GM19468 (cell line): Measurements from ENCODE around the gene SH3TC1.

Source experiments
- ATAC-seq: cut with Tn5 transposase; IDR thresholded peaks from one replicate; pipeline ENCODE4 v1.9.1; 2021; ENCODE audit warnings: mild to moderate bottlenecking, moderate library complexity, moderate number of reproducible peaks; ENCODE audit not compliant: unreplicated experiment; ENCODE audit errors: extremely low read depth

The SH3TC1 gene

DNA sequence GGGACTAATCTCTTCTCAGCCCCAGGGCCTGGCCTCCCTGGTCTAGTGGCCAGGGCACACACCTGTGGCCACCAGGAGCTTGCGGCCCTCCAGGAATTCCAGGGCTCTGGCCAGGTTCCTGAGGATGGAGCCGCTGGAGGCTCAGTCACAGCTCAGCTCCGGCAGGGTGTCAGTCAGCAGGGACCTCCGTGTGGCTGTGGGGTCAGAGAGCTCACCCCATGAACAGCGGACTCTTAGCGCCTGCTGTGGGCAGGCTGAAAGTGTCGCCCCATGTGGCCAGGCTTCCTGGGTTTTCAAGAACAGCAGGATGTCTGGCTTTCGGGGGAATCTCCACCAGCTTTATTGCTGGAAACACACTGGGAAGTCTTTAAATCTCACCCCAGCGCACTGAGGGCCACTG is 19.3 kb upstream of the SH3TC1 start:
- no peak for ATAC-seq

DNA sequence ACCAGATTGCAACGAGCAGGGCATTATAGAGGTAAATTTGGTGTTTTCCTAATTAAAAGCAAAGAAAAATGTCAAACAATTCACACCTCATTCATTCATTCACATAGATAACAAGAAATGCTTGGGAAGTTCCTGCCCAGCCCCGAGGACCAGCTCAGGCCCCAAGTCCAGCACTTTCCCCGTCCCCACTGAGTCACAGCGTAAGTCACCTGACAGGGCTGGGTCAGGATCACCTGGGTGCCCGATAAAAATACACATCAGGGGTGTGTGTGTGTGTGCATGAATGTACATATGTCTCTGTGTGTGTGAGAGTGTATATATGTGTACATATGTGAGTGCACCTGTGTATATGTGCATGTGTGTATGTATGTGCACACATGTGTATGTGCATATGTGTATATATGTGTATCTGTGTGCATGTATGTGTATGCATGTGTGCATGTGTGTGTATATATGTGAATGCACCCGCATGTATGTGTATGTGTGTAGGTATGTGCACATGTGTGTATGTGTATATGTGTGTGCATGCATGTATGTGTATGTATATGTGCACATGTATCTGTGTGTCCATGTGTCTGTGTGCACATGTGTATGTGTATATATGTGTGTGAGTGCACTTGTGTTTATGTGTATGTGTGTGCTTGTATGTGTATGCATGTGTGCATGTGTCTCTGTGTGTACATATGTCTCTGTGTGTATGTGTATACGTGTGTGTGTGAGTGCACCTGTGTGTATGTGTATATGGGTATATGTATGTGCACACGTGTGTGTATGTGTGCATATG is 18.6 kb upstream of the SH3TC1 start:
- no peak for ATAC-seq

DNA sequence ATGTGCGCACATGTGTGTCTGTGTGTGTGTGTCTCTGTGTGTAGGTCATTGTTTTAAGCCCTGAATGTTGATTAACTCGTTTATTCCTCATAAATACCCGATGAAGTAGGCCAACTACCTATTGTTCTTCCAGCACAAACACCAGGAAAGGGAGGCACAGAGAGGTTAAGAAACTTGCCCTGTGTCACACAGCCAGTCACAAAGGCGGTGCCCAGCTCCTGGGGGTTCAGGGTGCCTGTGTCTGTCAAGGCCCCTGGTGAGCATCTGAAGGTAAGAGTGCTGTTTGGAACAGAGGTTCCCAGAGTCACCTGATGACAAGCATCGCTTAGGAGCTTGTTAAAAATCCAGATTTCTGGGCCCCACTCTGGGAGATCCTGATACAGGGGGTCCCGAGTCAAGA is 18.0 kb upstream of the SH3TC1 start:
- ATAC-seq = no peak

DNA sequence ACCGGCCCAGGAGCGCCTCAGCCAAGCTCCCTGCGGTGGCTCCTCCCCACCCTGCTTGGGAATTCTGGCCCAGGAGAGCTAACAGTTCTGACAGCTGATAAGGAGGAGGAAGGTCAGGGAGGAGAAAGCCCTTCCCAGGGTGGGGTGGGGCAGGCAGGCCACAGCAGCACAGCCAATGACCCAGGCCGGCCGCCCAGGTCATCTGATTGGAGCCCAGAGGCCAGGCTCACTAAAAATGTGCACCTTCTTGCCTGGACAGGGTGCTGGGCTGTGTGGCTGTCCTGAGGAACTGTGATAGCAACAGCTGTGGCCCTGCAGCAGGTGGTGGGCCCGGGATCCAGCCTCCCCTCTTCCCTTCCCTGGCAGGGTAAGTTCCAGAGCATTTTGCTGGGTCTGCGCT is 17.2 kb upstream of the SH3TC1 start:
- no peak for ATAC-seq

DNA sequence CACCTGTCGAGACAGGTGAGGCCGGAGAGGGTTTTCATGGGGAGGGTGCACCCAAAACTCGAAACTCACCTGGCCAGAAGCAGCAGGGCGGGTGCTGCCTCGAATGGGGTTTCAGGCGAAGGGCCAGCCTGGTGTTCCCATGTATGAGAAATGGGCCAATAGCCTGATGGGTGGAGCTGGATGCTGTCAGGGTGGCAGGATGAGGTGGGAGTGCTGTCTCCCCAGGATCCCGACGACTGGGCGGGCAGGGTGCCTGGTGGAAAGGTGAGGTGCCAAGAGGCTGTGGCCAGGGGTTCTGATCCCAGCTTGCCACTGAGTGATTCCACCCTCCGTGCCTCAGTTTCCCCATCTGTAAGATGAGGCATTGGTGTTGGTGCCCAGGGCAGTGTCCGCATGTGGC is 16.8 kb upstream of the SH3TC1 start:
- ATAC-seq = no peak

DNA sequence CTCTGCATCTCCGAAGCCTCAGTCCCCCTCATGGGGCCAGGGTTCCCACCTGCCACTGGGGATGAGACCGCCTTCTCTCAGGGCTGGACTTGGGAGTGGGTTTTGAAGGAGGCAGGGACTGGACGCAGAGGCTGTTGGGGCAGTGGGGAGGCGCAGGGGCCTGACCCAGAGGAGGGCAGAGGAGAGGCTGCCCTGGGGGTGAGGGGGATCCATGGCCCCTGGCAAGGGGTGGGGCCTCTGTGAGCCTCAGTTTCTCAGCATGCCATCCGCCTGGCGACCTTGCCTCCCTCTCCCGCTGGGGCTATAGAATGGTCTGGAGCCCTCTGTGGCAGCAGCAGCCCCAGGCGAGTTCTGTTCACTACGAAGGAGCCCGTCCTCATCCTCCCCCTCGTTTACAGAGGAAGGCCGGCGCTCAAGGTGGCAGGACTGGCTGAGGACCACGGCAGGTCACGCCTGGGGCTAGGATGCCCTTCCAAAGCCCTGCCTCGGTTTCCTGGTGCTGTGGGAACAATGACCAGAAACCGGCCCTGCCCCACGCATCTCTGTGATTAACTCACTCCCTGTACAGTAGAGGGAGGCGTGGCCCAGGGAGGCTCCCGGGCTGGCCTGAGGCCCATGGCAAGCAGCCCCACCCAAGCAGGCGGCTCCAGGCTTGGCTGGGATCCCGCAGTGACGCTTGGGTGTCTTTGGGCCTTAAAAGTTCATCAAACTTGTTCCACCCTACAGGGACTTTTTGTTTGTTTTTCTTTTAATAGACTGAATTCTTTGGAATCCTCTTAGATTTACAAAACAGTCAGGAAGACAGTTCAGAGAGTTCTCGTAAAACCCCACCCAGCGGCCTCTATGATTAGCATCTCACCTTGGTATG is 16.0 kb upstream of the SH3TC1 start:
- ATAC-seq = no peak

DNA sequence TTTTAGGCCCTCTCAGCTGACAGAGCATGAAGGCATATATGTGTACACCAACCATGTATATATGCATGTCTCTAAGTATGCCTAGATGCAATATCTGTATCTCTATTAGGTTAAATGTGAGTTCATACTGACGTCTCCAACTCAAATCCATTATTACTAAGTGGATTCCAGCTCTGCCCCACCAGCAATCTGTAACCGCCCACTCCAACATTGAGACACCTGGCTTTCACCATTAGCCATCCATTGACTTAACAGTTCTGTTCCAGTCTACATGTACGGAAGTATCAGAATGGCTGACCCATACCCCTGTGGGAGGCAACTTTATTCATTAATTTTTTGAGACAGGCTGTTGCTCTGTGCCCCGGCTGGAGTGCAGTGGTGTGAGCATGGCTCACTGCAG is 15.0 kb upstream of the SH3TC1 start:
- ATAC-seq = no peak

DNA sequence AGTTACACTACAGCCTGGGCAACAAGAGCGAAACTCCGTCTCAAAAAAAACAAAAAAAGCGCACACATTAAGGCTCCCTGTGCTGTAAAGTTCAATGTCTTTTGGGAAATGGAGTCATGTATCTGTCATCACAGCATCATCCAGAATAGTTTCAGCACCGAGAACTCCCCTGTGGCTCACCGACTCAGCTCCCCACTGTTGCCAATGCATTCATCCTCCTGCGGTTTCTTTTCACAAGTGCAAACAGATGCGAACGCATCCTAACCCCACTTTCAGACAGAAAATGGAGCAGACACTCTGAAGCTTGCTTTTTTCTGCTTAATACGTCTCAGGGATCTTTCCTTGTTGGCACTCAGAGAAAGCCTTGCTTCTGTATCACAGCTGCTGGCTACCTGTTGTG is 13.8 kb upstream of the SH3TC1 start:
- ATAC-seq = no peak

DNA sequence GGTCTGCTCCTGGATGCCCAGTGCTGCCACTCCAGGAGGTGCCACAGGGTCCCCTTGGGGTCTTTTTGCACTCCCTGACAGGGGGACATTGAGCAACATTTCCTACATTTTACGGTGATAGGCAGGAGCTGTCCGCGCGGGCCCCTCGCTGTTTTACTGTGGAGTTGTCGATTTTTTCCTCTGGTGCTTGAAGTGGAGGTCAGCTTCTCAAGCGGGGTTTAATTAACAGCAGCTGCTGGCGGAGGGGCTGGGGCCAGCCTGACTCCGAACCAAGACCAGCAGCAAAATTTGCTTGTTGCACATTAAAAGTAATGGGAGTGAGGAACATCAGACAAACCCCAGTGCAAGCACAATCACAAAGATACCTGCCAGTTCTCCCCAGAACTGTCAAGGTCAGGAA is 13.2 kb upstream of the SH3TC1 start:
- ATAC-seq = no peak

DNA sequence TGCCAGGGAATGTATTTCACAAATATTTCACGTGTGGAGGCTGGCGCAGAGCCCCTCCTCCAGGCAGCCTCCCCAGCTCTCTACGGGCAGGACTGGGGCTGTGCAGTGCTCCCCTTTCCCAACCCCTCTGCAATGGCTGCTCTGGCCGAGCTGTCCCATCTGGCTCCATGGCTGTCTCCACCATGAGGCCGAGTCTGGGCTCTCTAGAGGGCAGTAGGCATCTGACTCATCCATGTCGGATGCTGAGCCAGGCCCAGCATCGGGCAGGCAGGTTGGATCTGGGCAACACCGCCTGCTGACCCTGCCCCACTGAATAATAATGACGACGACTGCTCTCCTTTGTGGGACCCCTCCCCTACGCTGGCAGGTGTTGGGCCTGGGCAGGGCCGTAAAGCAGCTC is 11.0 kb upstream of the SH3TC1 start:
- no peak for ATAC-seq

DNA sequence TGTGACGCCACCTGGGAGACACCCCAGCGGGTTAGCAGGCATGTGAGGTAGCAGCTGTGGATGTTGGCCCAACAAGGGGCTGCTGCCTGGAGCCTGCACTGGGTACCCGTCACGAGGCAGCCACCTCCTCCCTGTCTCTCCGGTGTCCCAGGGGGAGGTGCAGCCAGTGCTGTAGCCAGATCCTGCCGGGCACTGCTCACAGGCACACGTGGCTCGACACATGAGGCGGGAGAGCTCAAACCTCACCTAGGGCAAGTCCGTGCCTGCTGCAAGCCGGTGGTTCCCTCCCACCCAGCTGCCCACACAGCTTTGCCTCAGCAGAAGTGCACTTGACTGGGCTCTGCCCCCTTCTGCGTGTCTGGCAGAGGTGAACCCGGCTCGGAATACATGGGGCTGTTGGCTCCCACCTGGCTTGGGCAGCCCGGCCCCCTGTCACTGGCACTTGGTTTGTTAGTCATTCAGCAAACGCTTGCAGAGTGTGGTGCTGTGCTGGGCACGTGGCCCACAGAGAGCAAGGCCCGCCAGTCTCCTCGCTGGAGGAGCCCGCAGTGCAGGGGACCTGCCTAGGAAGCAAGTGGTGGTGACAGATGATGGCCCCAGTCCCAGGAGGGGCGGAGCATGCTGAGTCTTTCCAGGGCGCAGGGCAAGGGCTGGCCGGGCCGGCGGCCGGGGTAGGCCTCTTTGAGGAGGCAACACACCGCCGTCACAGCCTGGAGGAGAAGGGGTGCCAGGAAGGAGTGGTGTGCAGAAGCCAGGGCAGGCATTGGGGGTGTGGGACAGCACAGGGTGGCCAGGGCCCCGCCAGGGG is 10.1 kb upstream of the SH3TC1 start:
- ATAC-seq = no peak

DNA sequence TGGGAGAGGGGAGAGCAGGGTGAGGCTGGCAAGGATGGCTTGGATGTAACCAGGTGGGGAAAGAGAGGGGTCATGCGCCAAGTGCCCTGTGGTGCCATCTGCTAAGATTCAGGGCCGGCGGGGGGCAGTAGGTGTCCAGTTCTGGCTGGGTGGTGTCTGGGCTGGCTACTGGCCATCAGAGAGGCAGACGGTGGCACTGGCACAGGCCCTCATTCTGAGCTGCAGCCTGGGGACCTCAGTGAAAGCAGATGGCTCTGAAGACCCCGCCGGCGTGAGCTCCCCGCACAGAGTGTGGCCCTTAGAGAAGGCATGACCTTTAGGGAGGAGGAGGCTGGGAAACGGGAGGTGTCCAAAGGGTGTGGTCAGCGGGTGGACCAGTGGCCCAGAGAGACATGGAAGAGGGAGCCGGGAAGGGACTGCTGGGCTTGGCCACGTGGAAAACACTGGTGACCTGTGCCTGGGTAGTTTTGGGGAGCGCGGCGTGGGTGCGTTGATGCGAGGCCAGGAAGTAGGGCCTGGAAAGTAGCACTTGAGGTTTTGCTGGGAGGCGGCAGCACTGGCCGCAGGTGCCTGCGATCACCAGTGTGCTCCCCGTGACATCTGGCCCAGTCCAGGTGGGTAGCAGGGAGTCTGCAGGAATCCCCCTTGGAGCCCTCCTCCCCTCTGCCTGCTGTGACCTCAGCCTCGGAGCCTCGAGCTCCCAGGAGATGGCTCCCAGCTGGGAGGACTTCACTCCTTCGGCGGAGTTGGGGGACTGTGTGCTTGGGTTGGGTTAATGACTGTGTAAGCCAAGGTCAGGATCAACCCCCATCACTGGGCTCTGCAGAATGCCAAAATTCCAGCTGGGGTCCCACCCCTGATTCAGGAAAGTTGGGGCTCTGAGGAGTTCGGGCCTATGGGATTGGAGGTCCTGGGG is 9.3 kb upstream of the SH3TC1 start:
- ATAC-seq = no peak

DNA sequence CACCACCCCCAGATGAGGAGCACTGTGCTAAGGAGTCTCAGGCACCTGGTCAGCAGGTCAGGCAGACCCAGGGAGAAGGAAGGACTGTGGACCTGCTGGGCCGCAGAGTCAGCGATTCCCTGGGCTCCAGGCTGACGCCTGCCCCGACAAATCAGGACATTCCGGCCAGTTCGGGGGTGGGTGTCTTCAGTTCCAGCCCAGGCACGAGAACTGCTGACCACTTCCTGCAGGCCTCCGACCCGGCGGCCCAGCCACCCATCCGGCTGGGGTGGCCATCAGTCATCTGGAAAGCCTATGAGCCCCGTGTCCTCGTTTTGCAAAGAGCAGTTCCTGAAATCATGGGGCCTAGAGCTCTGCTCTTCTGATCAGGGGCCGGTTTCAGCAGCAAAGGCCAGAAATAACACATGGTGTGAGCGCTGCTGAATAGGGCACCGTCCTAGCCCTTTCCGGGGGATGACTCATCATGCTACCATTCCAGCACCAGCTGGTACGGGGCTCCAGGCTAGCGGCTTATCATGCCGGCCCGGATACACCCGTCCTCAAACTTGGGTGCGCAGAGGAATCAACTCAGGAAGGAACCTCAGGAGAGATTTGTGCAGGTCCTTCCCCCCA is 7.8 kb upstream of the SH3TC1 start:
- ATAC-seq = no peak

DNA sequence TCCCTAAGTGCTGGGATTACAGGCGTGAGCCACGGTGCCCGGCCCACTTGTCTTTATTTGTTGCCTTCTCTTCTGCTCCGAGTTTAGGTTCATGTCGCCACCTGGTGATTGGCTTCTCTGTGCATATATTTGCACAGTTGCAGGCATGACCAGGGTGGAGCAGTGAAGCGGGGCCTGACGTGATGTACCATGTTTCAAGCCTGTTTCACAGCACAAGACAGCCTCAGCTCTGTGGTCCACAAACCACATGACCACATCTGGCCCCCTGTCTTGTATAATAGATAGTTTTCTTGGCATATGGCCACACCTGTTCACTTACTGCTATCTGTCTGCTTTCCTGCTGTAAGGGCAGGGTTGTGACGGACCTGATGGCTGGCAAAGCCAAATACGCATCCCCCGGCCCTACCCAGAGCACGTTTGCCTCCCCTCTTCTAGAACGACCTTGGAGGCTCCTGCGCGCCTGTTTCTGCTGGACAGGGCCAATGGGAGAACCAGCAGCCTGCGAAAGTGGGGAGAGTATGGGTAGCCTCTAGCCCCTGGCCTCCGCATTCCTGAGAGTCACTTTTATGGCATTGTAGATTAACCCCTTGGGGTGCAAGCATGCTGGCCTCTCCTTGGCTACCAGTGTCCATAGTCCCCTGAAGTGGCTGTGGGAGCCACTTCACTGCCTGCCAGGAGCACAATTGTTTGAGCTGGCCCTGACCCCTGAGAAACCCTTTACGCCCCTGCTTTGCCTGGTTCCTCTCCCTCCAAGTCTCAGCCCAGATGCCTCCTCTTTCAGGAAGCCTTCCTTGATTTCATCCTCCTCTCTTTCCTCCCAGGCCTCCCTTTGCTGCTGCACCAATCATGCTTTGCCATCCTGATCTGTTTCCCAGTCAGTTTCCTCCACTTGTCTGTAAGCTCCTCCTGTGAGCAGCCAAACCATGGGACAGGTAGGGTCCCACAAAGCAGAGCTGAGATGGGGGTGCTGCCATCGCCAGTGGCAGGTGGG is 6.0 kb upstream of the SH3TC1 start:
- peak; percentile 86 for ATAC-seq

DNA sequence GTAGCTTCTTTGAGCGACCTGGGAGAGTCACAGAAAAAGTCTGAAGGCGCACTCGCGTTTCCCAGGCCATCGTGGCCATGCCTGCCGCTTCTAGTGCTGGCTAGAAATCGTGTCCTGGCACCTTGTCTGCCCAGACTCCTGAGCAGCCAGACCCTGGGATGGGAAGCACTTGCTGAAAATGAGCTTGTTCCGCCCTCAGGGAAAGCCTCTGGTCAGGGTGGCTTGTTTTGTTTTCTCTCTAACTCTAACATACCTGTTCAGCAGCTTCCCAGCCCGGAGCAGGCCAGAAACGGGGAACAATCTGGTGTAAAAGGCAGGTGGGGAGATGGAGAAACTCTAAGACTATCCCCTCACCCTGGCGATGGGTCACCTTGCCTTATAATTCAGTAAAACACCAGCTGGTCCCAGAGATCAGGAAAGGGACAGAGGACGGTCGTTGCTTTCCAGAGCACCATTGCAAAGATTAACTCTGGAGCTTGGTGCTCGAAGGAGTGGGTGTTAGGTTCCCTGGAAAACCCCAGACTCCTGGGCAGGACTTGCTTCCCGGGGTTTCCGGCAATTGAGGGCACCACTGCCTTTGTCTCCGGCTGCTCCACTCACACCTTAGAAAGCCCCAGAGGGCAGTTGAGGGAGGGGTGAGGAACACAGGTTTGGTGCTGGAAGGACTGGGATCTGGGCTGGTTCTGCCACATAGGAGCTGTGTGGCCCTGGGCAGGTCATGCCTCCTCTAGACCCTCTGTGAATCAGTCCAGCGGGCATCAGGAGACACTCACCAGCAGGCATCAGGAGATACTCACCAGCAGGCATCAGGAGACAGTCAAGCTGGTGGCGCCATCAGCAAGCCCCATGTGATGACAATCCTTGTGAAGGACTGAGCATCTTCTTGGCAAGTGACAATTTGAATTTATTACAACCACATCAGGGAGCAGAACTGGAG is 4.5 kb upstream of the SH3TC1 start:
- no peak for ATAC-seq

DNA sequence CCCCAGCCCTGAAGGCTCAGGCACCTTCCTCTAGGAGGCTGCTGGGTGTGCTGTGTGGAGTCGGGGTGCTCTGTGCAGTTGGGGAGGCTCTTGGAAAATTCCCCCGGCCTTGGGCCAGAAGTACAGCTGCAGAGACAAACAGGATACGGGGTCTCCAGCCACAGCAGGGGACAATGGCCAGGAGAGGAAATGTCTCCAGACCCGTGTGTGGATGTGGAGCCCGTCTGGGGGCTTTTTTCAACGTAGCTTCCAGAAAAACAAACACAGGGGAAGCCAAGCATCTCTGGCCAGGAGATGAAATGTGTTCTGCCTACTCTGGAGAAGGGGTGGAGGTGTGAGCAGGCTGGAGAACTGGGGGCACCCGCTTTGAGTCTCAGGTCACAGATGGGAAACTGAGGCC is 3.7 kb upstream of the SH3TC1 start:
- no peak for ATAC-seq

DNA sequence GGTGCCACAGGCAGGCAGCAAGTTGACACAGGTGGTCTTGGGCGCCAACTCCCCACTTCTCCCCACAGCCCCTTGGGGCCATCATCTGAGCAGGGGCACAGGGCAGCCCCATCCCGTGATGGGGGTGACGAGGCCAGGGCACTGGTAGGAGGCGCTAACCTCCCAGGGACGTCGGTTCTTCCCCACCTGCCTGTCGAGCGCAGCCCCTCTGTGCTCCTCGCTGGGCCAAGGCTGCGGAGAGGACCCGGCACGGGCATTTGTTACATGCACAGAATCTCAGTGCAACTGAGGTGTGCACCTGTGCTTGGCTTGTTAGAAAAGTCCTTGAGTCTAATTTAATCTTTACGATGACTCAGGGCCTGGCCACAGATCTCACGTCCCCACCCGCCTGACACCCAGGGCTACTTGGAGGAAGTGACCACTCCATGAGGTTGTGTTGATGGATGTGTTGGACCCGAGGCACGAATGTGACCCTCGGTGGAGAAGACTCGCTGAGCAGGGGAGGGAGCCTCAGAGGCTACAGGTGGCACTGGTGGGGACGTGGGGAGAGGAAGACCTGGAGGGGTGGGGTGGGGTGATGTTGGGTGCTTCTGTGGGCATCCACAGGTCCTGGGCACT is 3.1 kb upstream of the SH3TC1 start:
- ATAC-seq = no peak
